ENCODE data around the gene CAP1.
"Not testable (repeated sequence)": the region's sequence is repeated elsewhere in the genome, so short reads cannot be mapped to it uniquely, and the experiment has no call there.

The CAP1 gene

GRCh38 chr1:40030528-40031135, 9.9 kb upstream of the CAP1 start:
- no peak for DNase-seq (ENCODE audit: low read depth)

DNA sequence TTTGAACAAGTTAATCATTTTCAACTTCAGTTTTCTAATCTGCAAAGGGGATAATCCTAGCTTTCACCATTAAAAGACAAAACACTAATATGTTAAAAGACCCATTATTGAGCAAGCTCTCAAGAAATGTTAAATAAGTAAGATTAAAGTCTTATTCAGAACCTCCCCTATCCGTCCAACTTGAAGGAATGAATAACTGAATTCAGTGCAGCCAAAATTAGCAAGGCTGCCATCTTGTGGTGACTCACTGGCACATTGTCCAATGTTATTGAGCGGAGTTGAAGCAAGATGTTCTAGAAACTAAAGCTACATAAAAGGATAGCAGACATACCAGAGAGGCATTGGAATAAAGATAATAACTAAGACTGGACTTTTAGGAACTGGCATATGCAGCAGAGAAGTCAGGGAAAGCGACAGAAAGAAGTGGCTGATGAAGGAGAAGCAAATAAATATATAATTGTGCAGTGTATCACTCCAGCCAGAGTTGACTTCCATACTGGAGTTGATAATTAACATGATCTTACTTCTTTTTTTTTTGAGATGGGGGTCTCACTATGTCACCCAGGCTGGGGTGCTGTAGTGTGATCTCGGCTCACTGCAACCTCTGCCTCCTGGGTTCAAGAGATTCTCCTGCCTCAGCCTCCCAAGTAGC, 8.2 kb upstream of the CAP1 start:
- DNase-seq (ENCODE audit: low read depth), result no peak

DNA sequence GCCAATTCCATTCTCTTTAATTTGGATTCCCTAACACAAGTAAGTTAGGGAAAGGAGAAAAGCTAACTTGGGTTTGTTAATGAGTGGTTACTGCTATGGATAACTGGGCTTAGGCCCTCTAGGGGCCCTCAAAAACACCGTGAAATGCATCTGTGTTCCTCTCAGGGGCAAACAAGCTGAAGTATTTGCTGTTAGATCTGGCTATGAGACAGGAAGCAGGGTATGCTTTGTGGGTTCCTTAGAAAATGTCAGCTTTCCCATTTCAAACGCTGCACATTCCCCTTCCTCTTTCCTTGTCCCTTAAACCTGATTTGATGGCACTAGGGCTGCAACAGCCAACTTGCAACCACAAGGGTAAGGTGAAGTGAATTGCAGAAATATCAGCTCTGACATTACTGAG, 5.7 kb upstream of the CAP1 start:
- no peak for DNase-seq (ENCODE audit: low read depth)

GRCh38 chr1:40036574-40036973, 4.0 kb upstream of the CAP1 start:
- no peak for DNase-seq (ENCODE audit: low read depth)

DNA sequence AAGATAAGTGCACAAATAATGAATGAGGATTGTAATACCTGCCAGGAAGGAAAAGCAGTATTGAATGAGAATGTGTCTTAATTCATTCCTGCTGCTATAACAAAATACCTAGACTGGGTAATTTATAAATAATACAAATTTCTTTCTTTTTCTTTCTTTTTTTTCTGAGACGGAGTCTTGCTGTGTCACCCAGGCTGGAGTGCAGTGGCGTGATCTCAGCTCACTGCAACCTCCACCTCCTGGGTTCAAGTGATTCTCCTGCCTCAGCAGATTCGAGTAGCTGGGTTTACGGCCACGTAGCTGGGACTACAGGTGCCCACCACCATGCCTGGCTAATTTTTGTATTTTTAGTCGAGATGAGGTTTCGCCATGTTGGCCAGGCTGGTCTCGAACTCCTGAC, 3.3 kb upstream of the CAP1 start:
- DNase-seq (ENCODE audit: low read depth), result not testable (repeated sequence)

DNA sequence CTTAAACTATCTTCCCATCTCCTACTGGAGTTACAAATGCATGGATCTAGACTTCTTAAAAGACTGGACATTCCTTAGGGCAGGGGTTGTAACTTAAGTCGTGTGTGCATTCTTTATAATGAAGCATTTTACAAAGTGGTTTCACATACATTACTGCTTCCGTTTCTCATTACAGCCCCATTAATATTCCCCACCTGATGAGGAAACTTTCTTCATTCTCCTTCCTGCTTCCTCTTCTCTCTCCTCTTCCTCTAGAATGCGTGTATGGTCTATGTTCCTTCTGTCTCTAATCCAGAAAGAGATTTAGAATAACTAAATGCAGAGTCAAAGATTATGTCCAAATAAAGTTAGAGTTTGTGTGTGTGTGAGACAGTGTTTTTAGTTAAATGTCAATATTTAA, 1.8 kb upstream of the CAP1 start:
- DNase-seq (ENCODE audit: low read depth), result no peak

DNA sequence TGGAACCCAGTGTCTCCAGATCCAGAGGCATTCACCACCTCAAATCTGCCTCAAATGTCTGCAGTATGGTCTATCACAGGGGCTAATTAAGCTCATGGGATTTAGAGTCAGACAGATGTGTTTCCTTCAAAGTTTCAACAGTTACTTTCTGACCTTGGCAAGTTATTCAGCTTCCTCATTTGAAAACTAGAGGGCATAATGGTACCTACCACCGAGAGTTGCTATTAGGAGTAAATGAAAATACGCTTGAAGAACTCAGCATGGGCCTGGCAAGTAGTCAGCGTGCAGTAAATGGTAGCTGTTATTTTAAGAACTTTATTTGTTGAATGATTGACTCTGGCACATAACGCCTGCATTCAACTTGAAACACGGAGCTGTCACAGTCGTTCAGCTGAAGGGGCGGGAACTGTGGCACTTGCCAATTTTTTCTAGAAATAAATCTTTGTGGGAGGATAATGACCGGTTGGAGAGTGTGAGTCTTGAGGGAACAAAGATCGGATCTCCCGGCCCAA, 1.2 kb upstream of the CAP1 start:
- no peak for DNase-seq (ENCODE audit: low read depth)

GRCh38 chr1:40039757-40040510, 595 bp upstream of the CAP1 start:
- peak; percentile 77 for DNase-seq (ENCODE audit: low read depth)

GRCh38 chr1:40041466-40041838, 923 bp downstream of the CAP1 start:
- DNase-seq (ENCODE audit: low read depth), result no peak

DNA sequence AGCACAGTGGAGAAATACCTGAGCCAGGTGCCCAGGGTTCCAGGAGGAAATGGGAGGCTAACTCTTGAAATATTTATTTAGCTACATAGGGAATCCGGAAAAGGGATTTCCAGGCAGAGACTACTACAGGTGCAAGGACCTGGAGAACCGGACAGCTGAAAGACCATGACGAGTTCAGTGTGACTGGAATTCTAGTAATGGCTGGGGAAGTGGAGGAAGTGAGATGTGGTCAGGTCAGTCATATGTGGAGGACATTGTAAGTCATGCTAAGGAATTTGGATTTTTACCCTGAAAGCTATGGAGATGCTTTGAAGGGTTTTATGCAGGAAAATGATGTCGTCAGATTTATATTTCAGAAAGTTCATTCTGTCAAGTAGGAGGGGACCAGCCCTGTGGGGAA, 1.8 kb downstream of the CAP1 start:
- DNase-seq (ENCODE audit: low read depth), result no peak

DNA sequence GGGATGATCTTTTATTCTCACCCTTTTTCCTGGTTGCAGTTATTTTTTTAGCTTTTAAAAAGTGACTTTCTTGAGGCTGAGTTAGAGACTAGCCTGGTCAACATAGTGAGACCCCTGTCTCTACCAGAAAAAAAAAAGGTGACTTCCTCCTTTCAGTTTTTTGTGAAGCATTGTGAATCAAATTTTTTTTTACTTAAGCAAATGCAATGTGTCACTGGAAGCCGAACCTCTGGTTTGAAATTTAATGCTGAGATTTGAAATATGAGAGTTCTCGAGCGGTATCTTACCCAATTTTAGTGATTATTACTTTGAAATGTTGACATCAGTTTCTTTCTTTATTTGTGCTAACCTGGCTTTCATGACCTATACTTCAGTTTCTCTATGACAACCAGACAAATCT, 3.6 kb downstream of the CAP1 start:
- no peak for DNase-seq (ENCODE audit: low read depth)

- DNase-seq (ENCODE audit: low read depth), result no peak
Measured at GRCh38 chr1:40045182-40045581, 4.7 kb downstream of the CAP1 start.

GRCh38 chr1:40045766-40046165, 5.2 kb downstream of the CAP1 start:
- DNase-seq (ENCODE audit: low read depth), result no peak

DNA sequence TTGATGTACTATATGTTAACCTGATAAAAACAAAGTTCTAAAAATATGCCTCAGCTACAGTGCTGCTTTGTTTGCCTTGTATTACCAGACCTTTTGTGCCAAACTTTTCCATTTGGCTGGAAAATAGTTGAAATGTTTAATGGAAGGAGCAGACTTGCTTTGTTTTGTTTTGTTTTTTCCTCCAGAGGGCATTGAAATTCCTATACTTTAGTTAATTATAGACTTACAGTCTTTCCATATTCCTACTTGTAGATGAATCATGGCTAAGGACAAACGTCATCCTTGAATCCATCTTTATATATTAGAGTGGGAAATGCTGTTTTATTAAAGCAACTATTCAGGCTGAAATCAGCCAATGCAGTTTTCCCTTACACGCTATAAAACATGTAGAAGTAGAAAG, 6.7 kb downstream of the CAP1 start:
- DNase-seq (ENCODE audit: low read depth), result no peak

GRCh38 chr1:40047769-40048168, 7.2 kb downstream of the CAP1 start:
- no peak for DNase-seq (ENCODE audit: low read depth)

DNA sequence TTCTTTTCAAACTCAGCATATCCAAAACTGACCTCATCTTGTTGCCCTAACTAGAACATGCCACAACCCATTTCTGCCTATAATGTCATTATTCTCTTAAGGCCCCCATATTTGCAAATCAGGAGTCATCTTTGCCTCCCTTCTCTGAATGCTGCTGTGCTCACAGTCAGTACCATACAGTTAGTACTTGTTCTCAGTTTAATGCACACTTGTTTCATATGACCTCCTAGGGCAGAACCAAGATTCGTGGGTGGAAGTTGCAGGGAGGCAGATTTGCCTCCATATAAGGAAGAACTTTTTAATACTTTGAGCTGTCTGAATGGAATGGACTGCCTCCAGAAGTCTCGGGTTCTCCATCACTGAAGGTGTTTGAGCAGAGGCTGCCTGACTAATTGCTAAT, 9.2 kb downstream of the CAP1 start:
- DNase-seq (ENCODE audit: low read depth), result no peak

GRCh38 chr1:40050863-40051262, 10.3 kb downstream of the CAP1 start:
- no peak for DNase-seq (ENCODE audit: low read depth)

DNA sequence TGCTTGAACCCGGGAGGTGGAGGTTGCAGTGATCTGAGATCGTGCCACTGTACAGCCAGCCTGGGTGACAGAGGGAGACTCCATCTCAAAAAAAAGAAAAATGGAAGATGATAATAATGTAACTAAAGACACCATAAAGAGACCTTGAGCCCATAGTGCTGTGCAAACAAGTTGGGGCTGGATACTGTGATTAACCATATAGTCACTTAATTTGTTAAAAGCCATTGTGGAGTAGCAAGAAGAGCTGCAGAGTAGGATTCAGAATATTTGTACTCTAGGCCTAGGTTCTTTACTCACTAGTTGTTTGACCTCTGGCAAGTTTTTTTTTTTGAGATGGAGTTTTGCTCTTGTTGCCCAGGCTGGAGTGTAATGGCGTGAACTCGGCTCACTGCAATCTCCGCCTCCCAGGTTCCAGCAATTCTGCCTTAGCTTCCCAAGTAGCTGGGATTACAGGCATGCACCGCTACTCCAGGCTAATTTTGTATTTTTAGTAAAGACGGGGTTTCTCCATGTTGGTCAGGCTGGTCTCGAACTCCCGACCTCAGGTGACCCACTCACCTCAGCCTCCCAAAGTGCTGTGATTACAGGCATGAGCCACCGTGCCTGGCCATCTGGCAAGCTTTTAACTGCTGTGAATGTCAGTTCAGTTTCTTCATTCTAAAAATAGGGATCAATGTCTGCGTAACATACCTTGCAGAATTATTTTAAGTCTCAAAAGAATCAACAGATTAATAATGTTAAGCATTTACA, 12.8 kb downstream of the CAP1 start:
- no peak for DNase-seq (ENCODE audit: low read depth)

DNA sequence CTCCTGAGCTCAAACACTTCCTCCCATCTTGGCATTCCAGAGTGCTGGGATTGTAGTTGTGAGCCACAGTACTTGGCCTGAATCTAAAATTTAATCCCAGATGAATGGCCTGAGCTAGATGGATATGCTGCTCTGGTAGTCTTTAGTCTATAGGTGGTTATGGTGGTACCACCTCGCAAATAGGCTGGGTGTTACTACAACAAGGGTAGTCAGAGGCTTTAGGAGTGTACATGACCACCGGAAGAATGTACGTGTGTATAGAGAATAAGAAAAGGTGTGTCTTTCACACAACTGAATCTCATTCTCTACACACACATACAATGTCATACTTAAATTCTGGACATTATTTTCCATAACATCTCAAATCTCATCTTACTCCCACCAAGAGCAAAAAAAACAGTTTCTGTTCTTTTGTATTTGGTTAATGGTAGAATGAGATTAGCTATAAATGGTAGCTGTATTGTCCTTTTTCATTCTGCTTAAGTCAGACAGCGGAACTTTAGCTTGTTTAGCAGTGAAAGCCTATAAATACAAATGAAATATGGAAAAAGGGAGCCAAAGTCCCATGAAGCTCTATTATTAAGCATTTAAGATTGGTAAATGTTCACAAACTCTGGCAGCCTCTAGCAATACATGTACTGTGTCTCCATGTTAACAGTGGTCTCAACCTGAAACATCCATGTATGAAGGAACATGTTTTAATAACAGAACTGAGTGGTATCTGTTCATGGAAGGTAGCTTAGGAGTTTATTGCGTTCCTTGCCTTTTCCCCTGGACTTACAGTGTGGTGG, 16.2 kb downstream of the CAP1 start:
- no peak for DNase-seq (ENCODE audit: low read depth)

- no peak for DNase-seq (ENCODE audit: low read depth)
Measured at GRCh38 chr1:40057310-40058030, 16.9 kb downstream of the CAP1 start.

DNA sequence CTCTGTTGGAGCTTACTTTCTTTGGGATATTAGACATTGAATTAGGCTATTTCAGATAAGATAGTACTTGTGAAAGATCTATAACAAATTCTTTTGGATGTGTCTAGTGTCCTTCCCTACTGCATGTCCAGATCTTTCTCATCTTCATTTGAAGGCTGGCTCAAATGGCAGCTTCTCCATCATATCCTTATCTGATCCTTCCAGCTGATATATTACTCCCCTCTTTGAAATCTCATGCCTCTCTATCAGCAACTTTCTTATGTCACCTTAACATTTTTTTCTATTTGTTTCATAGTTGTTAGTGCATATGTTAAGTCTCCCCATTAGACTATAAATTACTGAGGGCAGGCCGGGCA, 17.5 kb downstream of the CAP1 start:
- DNase-seq (ENCODE audit: low read depth), result no peak
